KMS-11 (cell line): ENCODE results near the gene HOXC13.

Experiments
- H2AFZ ChIP-seq: fragments of 200-600 bp; sonication (generic); 2 replicates; pipeline ENCODE4 v1.6.1; 2016; ENCODE audit warnings: antibody characterized with exemption, mixed run types, low read depth
- H3K27ac ChIP-seq: fragments of 200-600 bp; sonication (generic); 2 replicates; pipeline ENCODE4 v1.6.1; 2016; ENCODE audit warnings: mild to moderate bottlenecking, mixed run types
- H3K27me3 ChIP-seq: fragments of 200-600 bp; sonication (generic); 2 replicates; pipeline ENCODE4 v1.6.1; 2017; ENCODE audit warnings: mild to moderate bottlenecking, low read depth, mixed run types, moderate library complexity; ENCODE audit not compliant: insufficient read depth
- H3K36me3 ChIP-seq: fragments of 200-600 bp; sonication (generic); 2 replicates; pipeline ENCODE4 v1.6.1; 2017; ENCODE audit warnings: mild to moderate bottlenecking, mixed run types; ENCODE audit not compliant: insufficient read depth
- H3K4me1 ChIP-seq: fragments of 200-600 bp; sonication (generic); 2 replicates; pipeline ENCODE4 v1.6.1; 2016; ENCODE audit warnings: mild to moderate bottlenecking, low read depth, mixed run types; ENCODE audit not compliant: poor library complexity, severe bottlenecking
- H3K4me2 ChIP-seq: fragments of 200-600 bp; sonication (generic); 2 replicates; pipeline ENCODE4 v1.7.0; 2016; ENCODE audit warnings: mild to moderate bottlenecking, mixed run types
- H3K4me3 ChIP-seq: fragments of 200-600 bp; sonication (generic); IDR thresholded peaks from 2 replicates; pipeline ENCODE4 v1.6.1; 2017; ENCODE audit warnings: low read depth, low read length, mixed read lengths; ENCODE audit not compliant: insufficient read depth
- H3K79me2 ChIP-seq: fragments of 200-600 bp; sonication (generic); 2 replicates; pipeline ENCODE4 v1.6.1; 2016; ENCODE audit warnings: low read depth, mixed run types; ENCODE audit not compliant: insufficient read depth
- H3K9ac ChIP-seq: fragments of 200-600 bp; sonication (generic); 2 replicates; pipeline ENCODE4 v1.6.1; 2016; ENCODE audit warnings: mild to moderate bottlenecking, mixed run types
- H4K20me1 ChIP-seq: fragments of 200-600 bp; sonication (generic); 2 replicates; pipeline ENCODE4 v1.6.1; 2016; ENCODE audit warnings: mild to moderate bottlenecking, mixed run types; ENCODE audit not compliant: insufficient read depth
- CTCF ChIP-seq: fragments of 200-600 bp; sonication (generic); conservative IDR thresholded peaks from 2 replicates; pipeline ENCODE4 v1.6.1; 2017; ENCODE audit warnings: low read depth, mild to moderate bottlenecking, antibody characterized with exemption, low read length, moderate library complexity, mixed read lengths

The HOXC13 gene

DNA sequence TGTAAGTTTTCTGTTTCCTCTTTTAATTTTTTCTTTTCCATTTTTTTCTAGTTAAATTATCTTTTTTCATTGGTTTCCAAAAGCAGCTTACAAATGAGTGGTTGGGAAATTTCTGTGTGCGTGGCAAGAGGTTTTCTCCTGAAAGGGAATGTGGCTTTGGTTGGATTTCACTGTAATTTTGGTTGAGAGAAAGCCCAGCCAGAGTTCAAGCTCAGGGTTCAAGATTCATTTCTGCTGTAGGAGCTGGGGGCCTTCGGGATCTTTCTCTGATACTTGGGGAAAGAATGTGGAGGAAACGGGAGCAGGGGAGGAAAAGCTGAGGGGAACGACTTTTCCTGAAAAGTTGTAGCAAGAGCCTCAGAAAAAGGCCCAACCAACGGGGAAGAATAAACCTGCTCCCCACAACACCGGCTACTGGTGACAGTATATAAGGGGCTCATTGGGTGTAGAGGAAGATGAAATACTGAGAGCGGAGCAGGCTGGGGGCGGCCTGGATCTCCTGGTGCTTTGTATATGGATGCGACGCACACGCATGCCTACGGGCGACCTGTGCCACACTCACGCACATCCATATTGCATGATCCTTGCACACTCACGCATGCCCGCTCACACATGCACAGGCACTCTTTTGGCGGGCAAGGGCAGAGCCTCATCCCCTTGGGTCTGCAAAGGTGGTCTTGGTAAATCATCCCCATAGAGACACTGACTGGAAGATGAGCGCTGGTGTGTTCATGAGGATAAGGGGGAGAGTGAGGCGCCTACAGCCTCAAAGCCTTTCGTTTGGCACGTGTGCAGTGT lies 48.3 kb downstream of the HOXC13 start:
- Histone ChIP-seq H3K27ac (no peak overlapping the region), H3K4me1 (peaks cover 23% of the 10 kb centered on the region), H3K9ac (no peak overlapping the region), H3K4me3 (no peak overlapping the region), H3K79me2 (no peaks in the 10 kb centered on the region), H3K27me3 (peaks cover 98% of the 10 kb centered on the region), H3K4me2 (no peak overlapping the region), H3K36me3 (no peaks in the 10 kb centered on the region), H4K20me1 (no peaks in the 10 kb centered on the region), H2AFZ (no peak overlapping the region)
- no peak for TF ChIP-seq CTCF

GRCh38 chr12:53987787-53988230 lies 49.2 kb downstream of the HOXC13 start:
- Histone ChIP-seq H3K4me1 (peaks cover 32% of the 10 kb centered on the region), H3K4me3 (no peak overlapping the region), H3K27me3 (peaks cover 98% of the 10 kb centered on the region), H3K9ac (no peak overlapping the region), H3K27ac (no peak overlapping the region), H3K36me3 (no peaks in the 10 kb centered on the region), H2AFZ (no peak overlapping the region), H3K4me2 (no peak overlapping the region), H3K79me2 (no peaks in the 10 kb centered on the region), H4K20me1 (no peaks in the 10 kb centered on the region)
- peak; percentile 20; the same call in 1 of the 2 replicates for TF ChIP-seq CTCF

DNA sequence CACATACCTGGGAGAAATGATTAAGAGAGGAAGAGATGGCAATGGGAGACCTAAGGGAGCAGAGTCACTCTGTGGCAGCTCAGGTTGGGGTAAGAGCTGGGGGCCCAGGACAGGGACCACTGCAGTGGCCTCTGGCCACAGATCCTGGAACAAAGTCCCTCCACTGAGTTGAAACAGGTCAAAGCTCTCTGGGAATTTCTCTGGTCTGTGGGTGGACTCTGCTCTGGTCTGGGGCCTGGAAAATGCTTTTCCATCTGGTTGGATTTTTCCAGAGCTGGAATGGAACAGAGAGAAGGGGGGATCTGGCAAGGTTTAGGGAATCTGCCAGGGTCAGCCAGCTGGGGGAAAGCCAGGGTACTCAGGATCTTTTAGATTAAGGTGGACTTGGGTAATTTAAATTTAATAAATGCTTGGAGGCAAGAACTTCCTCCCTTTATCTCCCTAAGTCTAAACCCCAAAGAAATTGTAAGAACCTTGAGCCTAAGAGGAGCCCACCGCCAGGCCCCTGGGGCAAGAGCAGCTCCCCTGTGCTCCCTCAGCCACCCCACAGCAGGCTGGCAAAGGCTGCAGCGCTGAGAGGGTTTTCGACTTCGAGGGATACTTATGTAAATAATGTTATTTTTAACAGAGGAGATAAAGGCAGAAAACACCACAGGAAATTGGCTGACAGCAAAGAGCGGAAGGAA lies 50.1 kb downstream of the HOXC13 start:
- peak overlapping the region; percentile 58 for H3K4me2 ChIP-seq
- H3K79me2 ChIP-seq: no peaks in the 10 kb centered on the region
- H4K20me1 ChIP-seq: no peaks in the 10 kb centered on the region
- no peak for TF ChIP-seq CTCF
- H3K4me1 ChIP-seq: peaks cover 35% of the 10 kb centered on the region
- H2AFZ ChIP-seq: peak overlapping the region; percentile 0; the same call in 1 of the 2 replicates
- H3K27ac ChIP-seq: no peak overlapping the region
- H3K36me3 ChIP-seq: no peaks in the 10 kb centered on the region
- H3K27me3 ChIP-seq: peaks cover 98% of the 10 kb centered on the region
- H3K4me3 ChIP-seq: no peak overlapping the region
- no peak overlapping the region for H3K9ac ChIP-seq

DNA sequence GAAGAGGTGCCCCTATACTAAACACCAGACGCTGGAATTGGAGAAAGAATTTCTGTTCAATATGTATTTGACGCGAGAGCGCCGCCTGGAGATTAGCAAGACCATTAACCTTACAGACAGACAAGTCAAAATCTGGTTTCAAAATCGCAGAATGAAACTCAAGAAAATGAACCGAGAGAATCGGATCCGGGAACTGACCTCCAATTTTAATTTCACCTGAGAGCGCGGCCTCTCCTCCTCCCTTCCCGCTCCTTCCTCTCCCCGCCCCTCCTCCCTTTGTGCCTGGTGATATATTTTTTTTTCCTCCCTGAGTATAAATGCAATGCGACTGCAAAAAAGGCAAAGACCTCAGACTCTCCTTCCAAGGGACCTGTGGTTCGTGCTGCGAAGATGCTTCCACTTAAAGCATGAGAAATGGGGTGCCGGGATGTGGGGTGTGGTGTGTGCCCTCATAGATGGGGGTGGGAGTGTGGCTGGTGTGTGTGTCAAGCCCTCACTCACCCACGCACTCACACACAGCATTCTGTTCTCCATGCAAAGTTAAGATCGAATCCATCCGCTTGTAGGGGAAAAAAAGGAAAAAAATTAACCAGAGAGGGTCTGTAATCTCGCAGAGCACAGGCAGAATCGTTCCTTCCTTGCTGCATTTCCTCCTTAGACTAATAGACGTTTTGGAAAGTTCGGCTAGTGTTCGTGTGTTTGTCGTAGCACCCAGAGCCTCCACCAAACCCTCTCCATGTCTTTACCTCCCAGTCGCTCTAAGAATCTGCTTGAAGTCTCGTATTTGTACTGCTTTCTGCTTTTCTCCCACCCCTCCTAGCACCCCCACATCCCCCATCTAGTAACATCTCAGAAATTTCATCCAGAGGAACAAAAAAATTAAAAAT lies 50.8 kb downstream of the HOXC13 start:
- Histone ChIP-seq H4K20me1 (no peaks in the 10 kb centered on the region), H3K4me2 (peak overlapping the region; percentile 58), H3K4me3 (no peak overlapping the region), H3K9ac (no peak overlapping the region), H3K27me3 (peaks cover 98% of the 10 kb centered on the region), H3K36me3 (no peaks in the 10 kb centered on the region), H3K4me1 (peaks cover 35% of the 10 kb centered on the region), H3K27ac (no peak overlapping the region), H2AFZ (peak overlapping the region; percentile 0; the same call in 1 of the 2 replicates), H3K79me2 (no peaks in the 10 kb centered on the region)
- peak; percentile 98 for TF ChIP-seq CTCF
